ENCODE results near the gene FNTB. TPM values are rescaled to one million over a fixed set of nuclear protein-coding genes. Genes with fewer than 3 reads are reported as not detected.
A peak's percentile ranks its signal among the peaks of the same experiment; 100 is the strongest.

FNTB gene
- total and polyA plus RNA-seq, 9 of the 15 experiments (the other 6 are each of a cell fraction or from before 2014, with no cell fraction given) = 6.9 to 23.2 (median 12.2) TPM

- TF ChIP-seq FOSL1 (tag; conservative IDR thresholded peaks at IDR 0.05) = peak; percentile 39; the same call in 1 of the 2 replicates
- TF ChIP-seq PBX2 (CRISPR knock-in tag; IDR thresholded peaks at IDR 0.05; ENCODE audit: low read depth) = no peak
- TF ChIP-seq PBX2 (tag; conservative IDR thresholded peaks at IDR 0.05; ENCODE audit: low read depth) = 0 out of 2 replicates have a peak, but pooled peaks have one; percentile 19
- TF ChIP-seq E2F3 (CRISPR knock-in tag; IDR thresholded peaks at IDR 0.05) = no peak
- peak in 1 of 2 experiments; percentile 80; a peak in 2 of 4 replicates for TF ChIP-seq TEAD1 (CRISPR knock-in tag; IDR thresholded peaks at IDR 0.05)
- no peak for TF ChIP-seq MAFF (IDR thresholded peaks at IDR 0.05; ENCODE audit: low read length)
- TF ChIP-seq, protein P1, sequence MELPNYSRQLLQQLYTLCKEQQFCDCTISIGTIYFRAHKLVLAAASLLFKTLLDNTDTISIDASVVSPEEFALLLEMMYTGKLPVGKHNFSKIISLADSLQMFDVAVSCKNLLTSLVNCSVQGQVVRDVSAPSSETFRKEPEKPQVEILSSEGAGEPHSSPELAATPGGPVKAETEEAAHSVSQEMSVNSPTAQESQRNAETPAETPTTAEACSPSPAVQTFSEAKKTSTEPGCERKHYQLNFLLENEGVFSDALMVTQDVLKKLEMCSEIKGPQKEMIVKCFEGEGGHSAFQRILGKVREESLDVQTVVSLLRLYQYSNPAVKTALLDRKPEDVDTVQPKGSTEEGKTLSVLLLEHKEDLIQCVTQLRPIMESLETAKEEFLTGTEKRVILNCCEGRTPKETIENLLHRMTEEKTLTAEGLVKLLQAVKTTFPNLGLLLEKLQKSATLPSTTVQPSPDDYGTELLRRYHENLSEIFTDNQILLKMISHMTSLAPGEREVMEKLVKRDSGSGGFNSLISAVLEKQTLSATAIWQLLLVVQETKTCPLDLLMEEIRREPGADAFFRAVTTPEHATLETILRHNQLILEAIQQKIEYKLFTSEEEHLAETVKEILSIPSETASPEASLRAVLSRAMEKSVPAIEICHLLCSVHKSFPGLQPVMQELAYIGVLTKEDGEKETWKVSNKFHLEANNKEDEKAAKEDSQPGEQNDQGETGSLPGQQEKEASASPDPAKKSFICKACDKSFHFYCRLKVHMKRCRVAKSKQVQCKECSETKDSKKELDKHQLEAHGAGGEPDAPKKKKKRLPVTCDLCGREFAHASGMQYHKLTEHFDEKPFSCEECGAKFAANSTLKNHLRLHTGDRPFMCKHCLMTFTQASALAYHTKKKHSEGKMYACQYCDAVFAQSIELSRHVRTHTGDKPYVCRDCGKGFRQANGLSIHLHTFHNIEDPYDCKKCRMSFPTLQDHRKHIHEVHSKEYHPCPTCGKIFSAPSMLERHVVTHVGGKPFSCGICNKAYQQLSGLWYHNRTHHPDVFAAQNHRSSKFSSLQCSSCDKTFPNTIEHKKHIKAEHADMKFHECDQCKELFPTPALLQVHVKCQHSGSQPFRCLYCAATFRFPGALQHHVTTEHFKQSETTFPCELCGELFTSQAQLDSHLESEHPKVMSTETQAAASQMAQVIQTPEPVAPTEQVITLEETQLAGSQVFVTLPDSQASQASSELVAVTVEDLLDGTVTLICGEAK (IDR thresholded peaks at IDR 0.05) = no peak
- TF ChIP-seq, protein P1 (CRISPR knock-in tag; IDR thresholded peaks at IDR 0.05) = no peak
- TF ChIP-seq KDM1A (IDR thresholded peaks at IDR 0.05) = 0 out of 4 replicates have a peak, but pooled peaks have one; percentile 23 to 36
- no peak for TF ChIP-seq SREBF1 (IDR thresholded peaks at IDR 0.05; ENCODE audit: borderline replicate concordance, low read depth, low read length)
- TF ChIP-seq, protein P2, sequence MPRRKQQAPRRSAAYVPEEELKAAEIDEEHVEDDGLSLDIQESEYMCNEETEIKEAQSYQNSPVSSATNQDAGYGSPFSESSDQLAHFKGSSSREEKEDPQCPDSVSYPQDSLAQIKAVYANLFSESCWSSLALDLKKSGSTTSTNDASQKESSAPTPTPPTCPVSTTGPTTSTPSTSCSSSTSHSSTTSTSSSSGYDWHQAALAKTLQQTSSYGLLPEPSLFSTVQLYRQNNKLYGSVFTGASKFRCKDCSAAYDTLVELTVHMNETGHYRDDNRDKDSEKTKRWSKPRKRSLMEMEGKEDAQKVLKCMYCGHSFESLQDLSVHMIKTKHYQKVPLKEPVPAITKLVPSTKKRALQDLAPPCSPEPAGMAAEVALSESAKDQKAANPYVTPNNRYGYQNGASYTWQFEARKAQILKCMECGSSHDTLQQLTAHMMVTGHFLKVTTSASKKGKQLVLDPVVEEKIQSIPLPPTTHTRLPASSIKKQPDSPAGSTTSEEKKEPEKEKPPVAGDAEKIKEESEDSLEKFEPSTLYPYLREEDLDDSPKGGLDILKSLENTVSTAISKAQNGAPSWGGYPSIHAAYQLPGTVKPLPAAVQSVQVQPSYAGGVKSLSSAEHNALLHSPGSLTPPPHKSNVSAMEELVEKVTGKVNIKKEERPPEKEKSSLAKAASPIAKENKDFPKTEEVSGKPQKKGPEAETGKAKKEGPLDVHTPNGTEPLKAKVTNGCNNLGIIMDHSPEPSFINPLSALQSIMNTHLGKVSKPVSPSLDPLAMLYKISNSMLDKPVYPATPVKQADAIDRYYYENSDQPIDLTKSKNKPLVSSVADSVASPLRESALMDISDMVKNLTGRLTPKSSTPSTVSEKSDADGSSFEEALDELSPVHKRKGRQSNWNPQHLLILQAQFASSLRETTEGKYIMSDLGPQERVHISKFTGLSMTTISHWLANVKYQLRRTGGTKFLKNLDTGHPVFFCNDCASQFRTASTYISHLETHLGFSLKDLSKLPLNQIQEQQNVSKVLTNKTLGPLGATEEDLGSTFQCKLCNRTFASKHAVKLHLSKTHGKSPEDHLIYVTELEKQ (CRISPR knock-in tag; IDR thresholded peaks at IDR 0.05) = peak; percentile 55; the same call in 1 of the 2 replicates
- no peak for TF ChIP-seq NUFIP1 (IDR thresholded peaks at IDR 0.05; ENCODE audit: partially characterized antibody)
Measured at GRCh38 chr14:64998455-64998931, 11.8 kb downstream of the FNTB start (continued).

Data from K562 (cell line).